HS-27A (cell line): ENCODE results near the gene VSTM2B.

Source experiments
- DNase-seq: peaks from one replicate; pipeline ENCODE4 v3.0.0-alpha.2; 2012; ENCODE audit warnings: low read depth, missing footprints

VSTM2B gene

DNA sequence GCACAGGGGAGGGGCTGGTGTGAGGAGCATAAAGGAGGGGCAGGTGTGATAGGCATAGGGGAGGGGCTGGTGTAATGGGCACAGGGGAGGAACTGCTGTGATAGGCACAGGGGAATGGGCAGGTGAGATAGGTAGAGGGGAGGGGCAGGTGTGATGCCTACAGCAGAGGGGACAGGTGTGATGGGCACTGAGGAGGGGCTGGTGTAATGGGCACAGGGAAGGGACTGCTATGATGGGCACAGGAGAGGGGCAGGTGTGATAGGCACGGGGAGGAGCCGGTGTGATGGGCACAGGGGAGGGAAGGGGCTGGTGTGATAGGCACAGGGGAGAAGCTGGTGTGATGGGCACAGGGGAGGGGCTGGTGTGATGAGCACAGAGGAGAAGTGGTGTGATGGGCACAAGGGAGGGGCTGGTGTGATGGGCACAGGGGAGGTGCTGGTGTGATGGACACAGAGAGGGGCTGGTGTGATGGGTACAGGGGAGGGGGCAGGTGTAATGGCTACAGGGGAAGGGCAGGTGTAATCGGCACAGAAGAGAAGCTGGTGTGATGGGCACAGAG, 40.8 kb downstream of the VSTM2B start:
- DNase-seq = no peak

DNA sequence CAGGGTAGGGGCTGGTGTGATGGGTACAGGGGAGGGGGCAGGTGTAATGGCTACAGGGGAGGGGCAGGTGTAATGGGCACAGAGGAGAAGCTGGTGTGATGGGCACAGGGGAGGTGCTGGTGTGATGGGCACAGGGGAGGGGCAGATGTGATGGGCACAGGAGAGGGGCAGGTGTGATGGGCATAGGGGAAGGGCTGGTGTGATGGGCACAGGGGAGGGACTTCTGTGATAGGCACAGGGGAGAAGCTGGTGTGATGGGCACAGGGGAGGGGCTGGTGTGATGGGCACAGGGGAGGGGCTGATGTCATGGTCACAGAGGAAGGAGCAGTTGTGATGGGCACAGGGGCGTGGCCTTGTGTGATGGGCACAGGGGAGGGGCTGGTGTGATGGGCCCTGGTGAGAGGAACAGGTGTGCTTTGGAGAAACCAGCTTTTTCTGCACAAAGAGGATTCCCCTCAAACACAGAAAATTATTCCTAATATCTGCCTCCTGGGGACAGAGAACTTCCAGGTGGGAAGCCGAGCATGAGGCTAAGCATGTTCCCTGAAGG, 41.6 kb downstream of the VSTM2B start:
- DNase-seq = no peak

DNA sequence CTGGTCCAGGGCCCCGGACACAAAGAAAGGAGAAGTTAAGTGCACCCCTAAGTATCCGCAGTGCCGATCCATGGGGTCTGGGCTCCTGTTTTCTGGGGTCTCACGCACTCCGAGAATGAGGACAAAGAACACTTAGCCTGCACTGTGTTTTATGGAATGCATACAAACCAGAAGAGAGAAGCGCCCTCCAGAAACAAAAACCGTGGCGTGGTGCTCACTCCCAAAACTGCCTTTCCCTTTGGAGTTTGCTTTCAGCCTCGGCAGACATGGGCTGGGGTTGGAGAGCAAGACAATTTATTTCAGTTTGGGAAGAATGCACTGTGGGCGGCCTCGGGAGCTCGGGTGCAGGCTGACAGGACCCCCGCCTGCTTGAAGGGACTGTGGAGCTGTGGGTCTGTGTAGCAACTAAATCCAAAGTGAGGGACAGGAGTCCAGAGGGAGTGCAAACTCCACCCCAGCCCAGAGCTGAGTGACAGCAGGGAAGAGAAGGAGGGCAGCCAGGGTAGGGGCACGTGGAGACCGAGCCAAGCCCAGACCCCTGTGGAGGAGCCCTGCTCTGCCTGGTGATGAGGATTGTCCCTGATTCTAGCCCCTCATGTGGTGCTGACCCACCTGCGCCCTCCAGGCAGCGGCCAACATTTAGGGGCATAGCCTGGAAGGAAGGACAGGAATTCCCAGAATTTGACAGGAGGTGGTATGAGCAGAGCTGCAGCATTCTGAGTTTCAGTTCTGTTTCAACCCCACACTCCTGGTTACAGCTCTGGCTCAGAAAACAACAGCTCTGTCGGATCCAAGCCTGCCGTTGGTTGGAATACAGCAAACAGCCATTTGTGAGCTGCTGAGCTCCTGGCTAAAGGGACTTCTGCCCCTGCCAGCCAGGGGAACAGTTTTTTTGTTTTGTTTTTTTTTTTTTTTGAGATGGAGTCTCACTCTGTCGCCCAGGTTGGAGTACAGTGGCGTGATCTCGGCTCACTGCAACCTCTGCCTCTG, 42.5 kb downstream of the VSTM2B start:
- DNase-seq = no peak

DNA sequence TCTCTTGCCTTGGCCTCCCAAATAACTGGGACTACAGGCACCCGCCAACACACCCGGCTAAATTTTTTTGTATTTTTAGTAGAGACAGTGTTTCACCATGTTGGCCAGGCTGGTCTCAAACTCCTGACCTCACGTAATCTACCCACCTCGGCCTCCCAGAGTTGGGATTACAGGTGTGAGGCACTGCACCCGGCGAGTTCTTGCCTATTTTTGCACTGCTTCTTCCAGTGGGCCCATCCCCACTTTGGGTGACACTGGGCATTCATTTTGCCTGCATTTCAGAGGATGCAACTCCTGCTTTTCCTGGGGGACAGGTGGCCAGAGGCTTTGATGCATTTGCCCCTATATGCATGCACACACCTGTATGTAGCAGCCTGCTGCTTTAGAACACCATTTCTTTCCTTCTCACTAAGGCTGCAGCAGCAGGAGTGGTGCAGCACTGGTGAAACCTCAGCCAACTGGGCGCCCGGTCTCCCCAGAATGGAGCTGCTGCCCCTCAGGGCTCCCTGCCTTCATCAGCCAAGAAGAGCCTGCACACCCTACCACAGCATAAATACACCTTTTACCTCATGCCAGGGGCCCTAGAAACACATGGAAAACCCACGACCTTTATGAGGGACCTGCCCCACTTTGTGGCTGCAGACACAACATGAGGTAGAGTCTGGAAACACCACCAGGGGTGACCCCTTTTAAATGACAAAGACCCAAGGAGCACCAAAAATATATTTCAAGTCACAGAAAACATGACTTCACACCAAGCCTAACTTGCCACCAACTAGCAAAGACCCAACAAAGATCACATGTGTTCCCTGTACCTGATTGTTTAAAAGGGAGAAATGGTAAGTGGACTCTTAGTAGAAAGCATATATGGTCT, 43.5 kb downstream of the VSTM2B start:
- DNase-seq = no peak

DNA sequence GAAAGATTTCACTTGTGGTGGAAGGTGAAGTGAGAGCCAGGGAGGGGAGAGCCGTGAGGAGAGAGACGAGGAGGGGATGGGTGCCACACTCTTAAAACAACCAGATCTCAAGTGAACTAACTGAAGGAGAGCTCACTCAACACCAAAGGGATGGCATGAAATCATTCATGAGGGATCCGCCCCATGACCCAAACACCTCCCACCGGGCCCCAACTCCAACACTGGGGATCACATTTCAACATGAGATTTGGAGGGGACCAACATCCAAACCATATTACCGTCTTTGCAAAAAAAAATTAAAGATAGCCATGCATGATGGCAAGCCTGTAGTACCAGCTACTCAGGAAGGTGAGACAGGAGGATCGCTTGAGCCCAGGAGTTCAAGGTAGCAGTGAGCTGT, 45.4 kb downstream of the VSTM2B start:
- no peak for DNase-seq

DNA sequence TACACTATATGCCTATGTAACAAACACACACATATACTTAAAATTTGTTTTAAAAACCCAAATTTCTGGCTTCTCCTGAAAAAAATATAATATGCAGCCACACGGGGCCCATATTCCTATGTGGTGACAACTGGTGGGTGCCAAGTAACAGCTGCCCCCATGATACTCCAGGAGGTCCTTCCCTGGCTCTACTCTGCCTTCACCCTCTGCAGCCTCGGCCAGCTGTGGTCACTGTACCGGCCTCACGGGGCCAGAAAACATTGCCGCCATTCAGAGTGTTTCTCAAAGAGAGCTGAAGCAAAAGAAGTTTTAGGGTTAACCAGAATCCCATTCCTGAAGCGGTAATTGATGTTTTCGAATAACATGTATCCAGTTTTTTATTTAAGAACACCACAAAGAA, 47.7 kb downstream of the VSTM2B start:
- no peak for DNase-seq

DNA sequence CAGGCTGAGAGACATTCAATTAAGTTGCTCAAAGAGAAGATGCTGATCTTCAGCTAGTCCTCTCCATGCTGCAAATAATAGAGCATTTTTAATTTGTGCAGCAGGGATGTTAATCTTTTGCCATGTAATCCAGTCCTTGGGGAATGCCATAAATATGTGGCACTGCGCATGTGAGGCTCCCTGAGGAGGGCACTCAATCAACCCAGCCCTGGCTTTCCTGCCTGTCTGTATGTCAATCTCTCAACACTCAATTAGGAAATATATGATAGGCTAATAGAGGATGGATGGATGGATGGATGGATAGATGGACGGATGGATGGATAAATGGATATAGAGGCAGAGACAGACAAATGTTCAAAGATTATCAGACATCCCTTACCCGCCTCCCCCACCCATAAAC, 48.7 kb downstream of the VSTM2B start:
- no peak for DNase-seq

DNA sequence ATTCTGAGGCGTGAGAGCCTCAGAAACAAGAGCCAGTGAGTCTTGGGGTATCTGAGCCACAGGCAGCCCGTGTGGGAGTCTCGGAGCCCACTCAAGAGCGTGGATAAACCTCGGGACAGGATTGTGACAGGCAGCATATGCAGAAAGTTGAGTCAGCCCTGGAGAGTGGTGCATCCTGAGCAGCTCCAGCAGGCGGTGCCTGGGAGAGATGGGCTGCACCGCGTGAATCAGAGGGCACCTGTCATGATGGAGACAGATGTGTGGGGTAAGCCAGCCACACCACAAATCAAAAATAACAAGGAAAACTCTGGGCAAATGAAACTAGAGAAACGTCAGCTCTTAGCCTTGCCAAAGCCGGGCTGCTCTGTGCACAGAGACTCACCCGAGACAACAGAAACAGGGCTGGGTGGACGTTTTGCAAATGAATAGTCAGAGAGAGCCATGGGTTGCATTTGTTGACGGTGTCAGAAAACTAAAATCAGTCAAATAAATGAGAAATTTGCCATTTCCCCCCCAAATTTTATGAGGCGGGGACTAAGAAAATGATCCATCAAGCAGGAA, 50.3 kb downstream of the VSTM2B start:
- DNase-seq = no peak

DNA sequence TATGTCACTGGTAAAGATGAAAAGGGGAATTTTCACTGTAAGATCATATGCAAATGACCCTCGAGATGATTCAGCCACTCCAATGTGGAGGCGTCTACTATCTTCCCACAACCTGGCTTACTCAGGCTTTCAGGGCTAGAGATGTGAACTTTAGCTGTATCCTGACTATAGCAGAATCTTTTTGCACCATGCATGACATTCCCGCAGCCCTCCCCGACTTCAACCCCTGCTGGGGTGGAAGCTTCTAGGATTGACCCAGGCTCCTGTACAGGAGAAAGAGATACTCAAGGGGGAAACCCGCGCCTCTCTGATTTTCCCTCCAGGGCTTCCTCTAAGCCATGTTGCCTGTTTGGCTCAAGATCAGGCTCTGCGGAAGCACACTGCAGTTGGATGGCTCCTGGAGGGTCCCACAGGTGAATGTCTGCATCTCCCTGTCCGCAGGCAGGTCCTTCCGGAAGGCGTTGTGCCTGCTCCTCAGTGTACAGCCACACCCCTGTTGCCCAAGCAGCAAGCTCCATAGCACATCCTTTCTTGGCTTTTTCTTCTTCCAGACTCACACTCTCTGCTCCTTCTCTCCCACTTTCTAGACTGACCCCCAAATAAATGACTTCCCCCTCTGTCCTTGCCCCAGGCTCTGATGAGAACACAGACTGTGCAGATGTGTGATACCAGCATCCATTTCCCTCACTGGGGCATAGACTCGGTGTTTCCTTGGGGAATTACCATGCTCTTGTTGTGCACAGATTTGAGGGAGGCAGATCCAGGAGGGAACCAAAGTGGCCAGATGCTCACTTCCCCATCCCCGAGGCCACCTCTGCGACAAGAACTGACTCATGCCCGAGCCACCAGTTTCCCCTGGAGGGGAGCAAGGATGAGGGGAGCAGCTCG, 51.2 kb downstream of the VSTM2B start:
- DNase-seq = no peak

DNA sequence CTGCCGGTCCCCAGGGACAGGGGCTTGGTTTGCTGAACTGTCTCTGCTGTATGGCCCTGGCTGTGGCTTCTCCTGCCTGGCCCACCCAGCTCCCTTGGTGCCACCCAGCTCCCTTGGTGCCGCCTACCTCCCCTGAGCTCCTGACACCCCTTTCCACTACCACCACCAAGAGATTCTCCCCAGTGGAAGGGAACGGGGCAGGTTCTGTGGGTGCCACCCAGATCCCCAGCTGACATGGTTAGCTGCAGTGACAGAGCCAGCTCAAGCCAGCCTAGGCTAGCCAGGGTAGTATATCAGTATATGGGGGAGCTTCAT, 51.8 kb downstream of the VSTM2B start:
- DNase-seq = no peak

DNA sequence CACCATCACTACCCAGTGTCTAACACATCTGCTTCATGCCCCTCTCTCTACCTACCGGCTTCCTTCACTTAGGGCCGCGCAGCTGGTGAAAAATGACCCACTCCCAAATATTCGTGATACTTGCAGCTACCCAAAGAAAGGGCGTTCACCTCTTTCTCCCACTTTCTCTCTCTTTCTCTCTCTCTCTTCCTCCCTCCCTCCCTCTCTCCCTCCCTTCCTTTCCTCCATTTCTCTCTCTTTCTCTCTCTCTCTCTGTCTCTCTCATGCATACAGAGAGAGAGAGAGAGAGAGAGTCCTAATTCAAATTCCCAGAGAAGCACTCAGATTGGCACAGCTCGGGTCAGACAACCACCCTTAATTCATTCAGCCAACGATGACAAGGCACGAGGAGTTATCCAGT, 52.6 kb downstream of the VSTM2B start:
- DNase-seq = no peak

DNA sequence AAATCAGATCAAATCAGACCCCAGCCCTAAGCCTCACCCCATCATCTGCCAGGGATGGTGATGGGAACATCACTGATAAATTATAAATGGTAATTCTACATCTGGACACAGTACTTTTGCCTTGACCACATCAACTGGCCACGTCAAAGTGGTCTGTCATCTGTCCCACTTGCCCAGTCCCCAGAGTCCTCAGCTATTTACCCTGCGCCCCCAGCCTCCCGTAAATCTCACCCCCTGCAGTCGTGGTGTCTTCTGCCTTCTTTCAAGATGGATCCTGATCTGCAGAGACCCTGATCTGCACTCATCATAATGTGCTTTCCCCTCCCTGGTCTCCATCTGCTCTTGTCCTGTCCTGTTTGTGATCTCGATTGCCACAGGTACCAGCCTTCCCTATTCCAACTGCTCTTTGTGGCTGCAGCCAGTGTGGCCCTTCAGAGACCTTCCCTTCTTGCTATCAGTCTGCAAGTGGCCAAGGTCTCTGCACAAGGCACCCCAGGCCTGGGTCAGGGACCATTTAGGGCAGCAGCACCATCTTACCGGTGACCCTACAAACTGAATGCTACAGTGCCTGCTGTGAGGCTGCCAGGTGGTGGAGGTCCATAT, 53.6 kb downstream of the VSTM2B start:
- DNase-seq = no peak

DNA sequence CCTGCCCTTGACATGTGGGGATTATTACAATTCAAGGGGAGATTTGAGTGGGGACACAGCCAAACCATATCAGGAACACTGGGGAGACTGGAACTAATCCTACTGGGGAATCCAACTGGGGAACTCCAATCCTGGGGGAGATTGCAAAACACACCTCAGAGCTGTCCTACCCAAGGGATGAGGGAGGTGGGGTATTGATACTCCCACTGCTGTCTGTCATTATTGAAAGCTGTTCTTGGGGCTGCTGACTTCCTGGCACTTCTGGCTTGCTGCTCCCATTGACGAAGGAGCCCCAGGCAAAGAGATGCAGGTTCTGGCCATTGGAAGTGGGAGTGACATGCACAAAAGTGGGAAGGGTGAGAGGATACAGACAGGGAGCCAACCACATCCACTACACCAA, 55.6 kb downstream of the VSTM2B start:
- no peak for DNase-seq

DNA sequence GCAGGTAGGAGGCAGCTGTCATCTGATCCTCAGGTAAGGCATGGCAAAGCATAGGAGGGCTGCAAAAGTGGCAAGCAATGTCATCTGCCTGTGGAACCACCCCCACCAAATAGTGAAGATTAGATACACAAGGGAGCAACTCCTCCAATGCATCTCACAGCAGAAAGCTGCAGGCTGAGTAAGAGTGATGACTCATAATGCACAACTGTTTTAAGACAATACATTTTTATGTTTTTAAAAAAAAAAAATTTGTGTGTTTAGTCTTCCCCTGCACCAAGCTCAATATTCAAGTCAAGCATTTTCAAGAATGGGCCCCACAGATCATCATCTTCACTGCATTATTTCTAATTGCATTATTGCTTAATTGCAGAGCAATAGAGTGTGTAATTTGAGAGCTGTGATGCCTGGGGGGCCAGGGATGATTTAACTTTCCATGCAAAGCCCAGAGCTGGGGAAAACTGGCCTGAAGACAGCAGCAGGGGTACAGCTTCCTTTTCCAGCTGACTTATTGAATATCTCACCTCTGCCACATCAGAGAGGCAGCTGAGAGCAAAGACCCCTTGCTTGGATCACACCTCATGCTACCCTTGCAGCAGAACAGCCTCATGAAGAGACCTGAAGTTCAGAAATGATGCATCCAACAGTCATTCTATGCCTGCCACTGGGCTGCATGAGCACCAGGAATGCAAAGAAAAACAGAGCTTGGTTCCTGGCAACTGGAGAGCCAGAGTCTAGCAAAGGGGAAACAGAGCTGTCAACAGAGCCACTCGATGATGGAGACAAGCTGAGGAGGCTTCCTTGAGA, 57.6 kb downstream of the VSTM2B start:
- no peak for DNase-seq

DNA sequence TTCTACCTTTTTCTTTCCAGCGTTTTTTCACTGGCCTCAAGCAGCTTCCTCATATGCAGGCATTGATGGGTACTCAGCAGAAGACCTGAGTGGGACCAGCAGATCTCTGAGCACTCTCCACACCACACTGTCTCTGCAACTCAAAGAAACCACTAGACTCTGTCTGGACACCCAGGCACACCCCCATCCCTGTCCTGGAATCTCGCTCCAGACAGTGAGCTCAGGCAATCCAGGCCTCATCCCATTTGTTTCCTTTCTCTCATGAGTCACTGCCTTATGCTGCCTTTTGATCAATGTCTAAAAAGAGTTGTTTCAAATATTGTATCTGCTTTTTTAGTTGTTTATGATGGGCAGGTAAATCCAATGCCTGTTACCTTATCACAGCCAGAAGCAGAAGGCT, 60.6 kb downstream of the VSTM2B start:
- no peak for DNase-seq

DNA sequence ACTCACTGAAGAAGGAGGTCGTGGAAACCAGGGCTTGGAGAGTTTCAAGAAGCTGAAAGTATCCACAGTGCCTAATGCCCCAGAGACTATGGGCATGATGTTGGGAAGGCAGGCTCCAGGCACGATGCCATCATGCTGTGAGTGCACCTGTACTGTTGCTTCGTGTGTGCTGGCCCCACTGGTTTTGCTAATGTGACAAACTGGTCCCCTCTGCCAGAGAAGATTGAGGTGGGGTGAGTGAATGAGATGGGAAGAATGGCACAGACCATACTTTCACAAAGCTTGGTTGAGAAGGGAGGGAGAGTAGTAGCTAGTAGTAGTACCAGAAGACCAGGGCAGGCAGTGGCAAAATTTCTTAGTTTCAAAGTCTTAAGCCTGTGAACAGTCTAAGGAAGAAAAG, 61.3 kb downstream of the VSTM2B start:
- no peak for DNase-seq

DNA sequence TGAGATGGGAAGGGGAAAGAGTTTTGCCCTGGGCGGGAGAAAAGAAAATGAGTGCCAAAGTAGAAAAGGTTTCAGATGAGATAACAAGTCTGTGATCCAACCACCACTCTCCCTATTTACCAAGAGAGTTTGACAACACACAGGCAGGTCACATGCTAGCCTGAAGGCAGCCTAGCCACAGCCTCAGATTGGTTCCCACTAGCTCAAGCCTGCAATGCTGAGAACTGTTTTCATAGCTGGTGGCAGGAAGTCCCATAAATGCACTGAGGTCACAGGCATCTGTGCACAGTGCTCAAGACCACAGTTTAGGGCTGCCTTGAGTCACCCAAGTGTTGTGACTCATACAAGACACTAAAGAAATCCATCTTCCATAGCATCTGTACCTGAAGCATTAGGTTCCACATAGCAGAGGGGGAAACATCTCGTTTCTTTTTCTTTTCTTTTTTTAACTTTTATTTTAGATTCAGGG, 61.8 kb downstream of the VSTM2B start:
- DNase-seq = no peak

DNA sequence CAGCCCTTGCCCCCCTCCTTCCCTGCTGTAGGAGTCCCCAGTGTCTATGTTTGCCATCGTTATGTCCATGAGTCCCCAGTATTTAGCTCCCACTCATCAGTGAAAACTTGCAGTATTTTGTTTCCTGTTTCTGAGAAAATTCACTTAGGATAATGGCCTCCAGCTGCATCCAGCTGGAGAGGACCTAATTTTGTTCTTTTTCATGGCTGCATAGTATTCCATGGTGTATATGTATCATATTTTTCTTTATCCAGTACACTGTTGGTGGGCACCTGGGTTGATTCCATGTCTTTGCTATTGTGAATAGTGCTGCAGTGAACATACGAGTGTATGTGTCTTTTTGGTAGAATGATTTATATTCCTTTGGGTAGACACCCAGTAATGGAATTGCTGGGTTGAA, 62.3 kb downstream of the VSTM2B start:
- DNase-seq = no peak

DNA sequence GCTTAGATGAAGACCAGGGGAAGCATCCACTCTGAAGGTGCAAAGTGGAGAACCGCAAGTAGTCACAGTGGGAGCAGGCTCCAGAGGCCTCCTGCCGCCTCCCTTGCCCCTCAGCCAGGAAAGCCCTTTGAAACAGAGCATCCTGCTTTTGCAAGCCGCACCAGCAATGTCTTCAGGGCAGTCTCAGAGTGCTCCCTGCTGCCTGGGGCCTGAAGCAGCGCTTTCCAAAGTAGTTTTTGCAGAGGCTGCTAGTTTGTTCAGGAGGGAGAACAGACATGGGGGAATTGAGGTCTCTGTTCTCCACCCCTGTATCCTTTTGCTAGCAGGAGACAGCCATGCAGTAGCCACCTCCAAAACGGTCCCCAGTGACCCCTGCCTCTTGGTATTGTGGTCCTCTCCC, 64.5 kb downstream of the VSTM2B start:
- DNase-seq = no peak

DNA sequence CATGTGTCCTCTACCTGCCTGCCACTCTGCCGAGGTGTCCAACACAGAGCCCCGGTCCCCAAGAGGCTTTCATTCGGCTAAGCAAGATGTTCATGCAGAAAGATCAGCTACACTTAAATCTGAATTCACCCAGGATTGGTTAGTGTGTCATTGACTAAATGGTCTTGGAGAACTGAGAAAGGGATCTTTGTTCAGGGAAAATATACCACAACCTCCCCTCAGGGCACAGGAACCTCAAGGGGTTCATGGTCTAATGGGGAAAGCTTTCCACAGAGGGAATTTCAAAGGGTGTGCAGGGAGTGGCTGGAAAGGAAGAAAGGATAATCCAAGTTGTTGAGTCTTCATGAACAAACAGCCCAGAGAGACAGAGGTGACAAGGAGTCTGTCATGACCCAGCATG, 65.9 kb downstream of the VSTM2B start:
- DNase-seq = no peak
